NOMO-1 treated with dmso at 0.1 percent for 144 hours (cell line): Measurements from ENCODE around the gene SFXN4.
A peak's percentile ranks its signal among the peaks of the same experiment; 100 is the strongest.

Experiments
- DNase-seq: peaks from one replicate; lab custom pipeline; 2025; ENCODE audit not compliant: unreplicated experiment; lab: John Stamatoyannopoulos, UW

The SFXN4 gene

GRCh38 chr10:119165171-119166117 is at the start of gene SFXN4:
Gene SFXN4, minus strand, starts transcription at chr10:119165714. Its CDS starts 67 bp downstream, at chr10:119165647.
- DNase-seq: peak; percentile 66

- no peak for DNase-seq
These were observed 46.3 kb upstream of the SFXN4 start for GRCh38 chr10:119211625-119212441.

- no peak for DNase-seq
These were observed 45.7 kb upstream of the SFXN4 start for GRCh38 chr10:119211176-119211575.

GRCh38 chr10:119210633-119211032 is 45.1 kb upstream of the SFXN4 start:
- no peak for DNase-seq

- DNase-seq: no peak
These were observed 44.3 kb upstream of the SFXN4 start for GRCh38 chr10:119209736-119210355.

GRCh38 chr10:119209035-119209735 is 43.7 kb upstream of the SFXN4 start:
- no peak for DNase-seq

GRCh38 chr10:119208553-119208940 is 43.0 kb upstream of the SFXN4 start:
- no peak for DNase-seq

GRCh38 chr10:119207713-119208552 is 42.4 kb upstream of the SFXN4 start:
- DNase-seq: no peak

- peak; percentile 90 for DNase-seq
These were observed 41.8 kb upstream of the SFXN4 start, which contains the start of gene GRK5 for GRCh38 chr10:119207366-119207666. Gene GRK5, plus strand, starts transcription at chr10:119207571. Its CDS starts 347 bp downstream, at chr10:119207918.

GRCh38 chr10:119206603-119207365 is 41.3 kb upstream of the SFXN4 start:
- DNase-seq: peak; percentile 52

- DNase-seq: no peak
These were observed 40.5 kb upstream of the SFXN4 start for GRCh38 chr10:119205894-119206602.

GRCh38 chr10:119203006-119203405 is 37.5 kb upstream of the SFXN4 start:
- DNase-seq: no peak

- no peak for DNase-seq
These were observed 35.7 kb upstream of the SFXN4 start for GRCh38 chr10:119201233-119201632.

GRCh38 chr10:119199231-119199992 is 33.9 kb upstream of the SFXN4 start:
- no peak for DNase-seq

GRCh38 chr10:119198438-119198837 is 32.9 kb upstream of the SFXN4 start:
- DNase-seq: no peak

GRCh38 chr10:119197921-119198320 is 32.4 kb upstream of the SFXN4 start:
- no peak for DNase-seq

- DNase-seq: no peak
These were observed 26.4 kb upstream of the SFXN4 start for GRCh38 chr10:119191881-119192280.
